Fibroblast of skin of left quadriceps (primary cell): Measurements from ENCODE around the gene PRMT7.

Experiments used
- DNase-seq, 2 experiments: peaks; one replicate each; pipeline ENCODE4 v3.0.0-alpha.2; 2013; ENCODE audit warnings: low read depth in 2 of 2

The PRMT7 gene

GRCh38 chr16:68346892-68347480 is 36.2 kb downstream of the PRMT7 start:
- DNase-seq = no peak

GRCh38 chr16:68347605-68348004 is 36.8 kb downstream of the PRMT7 start:
- DNase-seq = no peak

GRCh38 chr16:68348639-68349445 is 38.0 kb downstream of the PRMT7 start:
- DNase-seq = no peak

- DNase-seq = no peak
Observed at GRCh38 chr16:68349838-68350410, 39.1 kb downstream of the PRMT7 start.

- DNase-seq = no peak
Observed at GRCh38 chr16:68350813-68351350, 40.1 kb downstream of the PRMT7 start.

- no peak for DNase-seq
Observed at GRCh38 chr16:68351463-68351862, 40.6 kb downstream of the PRMT7 start.

- no peak for DNase-seq
Observed at GRCh38 chr16:68351991-68352431, 41.2 kb downstream of the PRMT7 start.

GRCh38 chr16:68353366-68353765 is 42.5 kb downstream of the PRMT7 start:
- no peak for DNase-seq

- DNase-seq = no peak
Observed at GRCh38 chr16:68354816-68355215, 44.0 kb downstream of the PRMT7 start.

GRCh38 chr16:68355447-68356248 is 44.8 kb downstream of the PRMT7 start:
- DNase-seq = no peak

GRCh38 chr16:68356249-68356918 is 45.6 kb downstream of the PRMT7 start:
- no peak for DNase-seq

GRCh38 chr16:68356919-68357286 is 46.1 kb downstream of the PRMT7 start:
- no peak for DNase-seq

GRCh38 chr16:68357521-68357922 is 46.7 kb downstream of the PRMT7 start:
- no peak for DNase-seq

- DNase-seq = no peak
Observed at GRCh38 chr16:68357923-68358322, 47.1 kb downstream of the PRMT7 start.

GRCh38 chr16:68358951-68359350 is 48.1 kb downstream of the PRMT7 start:
- no peak for DNase-seq

- DNase-seq = no peak
Observed at GRCh38 chr16:68359398-68360191, 48.8 kb downstream of the PRMT7 start.

GRCh38 chr16:68360547-68360946 is 49.7 kb downstream of the PRMT7 start:
- DNase-seq = no peak

GRCh38 chr16:68360956-68361355 is 50.1 kb downstream of the PRMT7 start:
- no peak for DNase-seq

- no peak for DNase-seq
Observed at GRCh38 chr16:68361485-68361884, 50.7 kb downstream of the PRMT7 start.

- no peak for DNase-seq
Observed at GRCh38 chr16:68362262-68362913, 51.6 kb downstream of the PRMT7 start.
